Measurements from ENCODE around the gene SOD1.

DNA sequence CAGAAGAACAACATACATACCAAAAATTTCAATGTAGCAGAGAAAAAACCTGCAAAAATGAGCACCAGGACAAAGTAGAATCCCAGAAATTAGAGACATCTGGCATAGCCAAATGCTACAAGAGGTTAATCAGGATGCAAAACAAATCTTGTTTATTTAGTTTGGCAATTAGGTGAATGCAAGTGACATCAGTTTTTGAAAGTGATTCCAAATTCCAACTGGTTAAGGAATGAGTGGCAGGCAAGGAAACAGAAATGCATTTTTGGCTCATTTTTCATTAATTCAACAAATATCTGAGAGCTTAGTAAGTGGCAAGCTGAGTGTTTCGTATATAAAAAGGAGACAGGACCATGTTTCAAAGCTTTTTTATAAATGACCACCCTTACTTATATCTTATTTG is 51.1 kb downstream of the SOD1 start:
- no peak for TF ChIP-seq EP300 (IDR thresholded peaks at IDR 0.05)
- TF ChIP-seq, protein P1, sequence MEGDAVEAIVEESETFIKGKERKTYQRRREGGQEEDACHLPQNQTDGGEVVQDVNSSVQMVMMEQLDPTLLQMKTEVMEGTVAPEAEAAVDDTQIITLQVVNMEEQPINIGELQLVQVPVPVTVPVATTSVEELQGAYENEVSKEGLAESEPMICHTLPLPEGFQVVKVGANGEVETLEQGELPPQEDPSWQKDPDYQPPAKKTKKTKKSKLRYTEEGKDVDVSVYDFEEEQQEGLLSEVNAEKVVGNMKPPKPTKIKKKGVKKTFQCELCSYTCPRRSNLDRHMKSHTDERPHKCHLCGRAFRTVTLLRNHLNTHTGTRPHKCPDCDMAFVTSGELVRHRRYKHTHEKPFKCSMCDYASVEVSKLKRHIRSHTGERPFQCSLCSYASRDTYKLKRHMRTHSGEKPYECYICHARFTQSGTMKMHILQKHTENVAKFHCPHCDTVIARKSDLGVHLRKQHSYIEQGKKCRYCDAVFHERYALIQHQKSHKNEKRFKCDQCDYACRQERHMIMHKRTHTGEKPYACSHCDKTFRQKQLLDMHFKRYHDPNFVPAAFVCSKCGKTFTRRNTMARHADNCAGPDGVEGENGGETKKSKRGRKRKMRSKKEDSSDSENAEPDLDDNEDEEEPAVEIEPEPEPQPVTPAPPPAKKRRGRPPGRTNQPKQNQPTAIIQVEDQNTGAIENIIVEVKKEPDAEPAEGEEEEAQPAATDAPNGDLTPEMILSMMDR (IDR thresholded peaks at IDR 0.05), result no peak
